ENCODE measurements around the gene SPTBN4.

GRCh38 chr19:40508739-40509260 is 42.0 kb downstream of the SPTBN4 start:
- TF ChIP-seq POLR2AphosphoS5 (IDR thresholded peaks at IDR 0.05) (no peak), CTCF (IDR thresholded peaks at IDR 0.05 in 8 of 11, conservative IDR thresholded peaks at IDR 0.05 in 3 of 11) (no peak), POLR2A (IDR thresholded peaks at IDR 0.05) (no peak)
